ENCODE data around the gene TCIRG1.

The TCIRG1 gene

GRCh38 chr11:68028802-68029545 is 9.9 kb upstream of the TCIRG1 start:
- peak overlapping the region; percentile 78 for H3K4me3 ChIP-seq (ENCODE audit: low read depth, low read length)
- TF ChIP-seq CTCF (IDR thresholded peaks at IDR 0.05; ENCODE audit: low read depth, low read length) (no peak), MAX (IDR thresholded peaks at IDR 0.05; ENCODE audit: low read depth, low read length) (no peak), MYC (IDR thresholded peaks at IDR 0.05; ENCODE audit: low read depth, low read length) (no peak), POLR2A (IDR thresholded peaks at IDR 0.05; ENCODE audit: extremely low read depth, insufficient read length) (no peak)
- peak; percentile 73 for DNase-seq (ENCODE audit: low read depth)

- H3K4me3 ChIP-seq (ENCODE audit: low read depth, low read length): peak within 1 kb of the TSS; percentile 97
Observed at GRCh38 chr11:68030318-68031143, 8.3 kb upstream of the TCIRG1 start, which contains the start of gene NDUFS8. Gene NDUFS8, plus strand, starts transcription at chr11:68030681. Its CDS starts 1,471 bp downstream, at chr11:68032152.

GRCh38 chr11:68031144-68031464 is 7.7 kb upstream of the TCIRG1 start:
- peak overlapping the region; percentile 97 for H3K4me3 ChIP-seq (ENCODE audit: low read depth, low read length)
- TF ChIP-seq MAX (IDR thresholded peaks at IDR 0.05; ENCODE audit: low read depth, low read length): no peak
- DNase-seq (ENCODE audit: low read depth): no peak

More at GRCh38 chr11:68030318-68031143, 8.3 kb upstream of the TCIRG1 start, which contains the start of gene NDUFS8:
- DNase-seq (ENCODE audit: low read depth): peak; percentile 99
- TF ChIP-seq CTCF (IDR thresholded peaks at IDR 0.05; ENCODE audit: low read depth, low read length) (no peak), POLR2A (IDR thresholded peaks at IDR 0.05; ENCODE audit: extremely low read depth, insufficient read length) (peak; percentile 66), MYC (IDR thresholded peaks at IDR 0.05; ENCODE audit: low read depth, low read length) (no peak; the same call in 1 of the 2 replicates)

GRCh38 chr11:68032003-68032402 is 6.8 kb upstream of the TCIRG1 start:
- TF ChIP-seq MYC (IDR thresholded peaks at IDR 0.05; ENCODE audit: low read depth, low read length) (no peak), POLR2A (IDR thresholded peaks at IDR 0.05; ENCODE audit: extremely low read depth, insufficient read length) (no peak), CTCF (IDR thresholded peaks at IDR 0.05; ENCODE audit: low read depth, low read length) (no peak), MAX (IDR thresholded peaks at IDR 0.05; ENCODE audit: low read depth, low read length) (no peak)
- peak overlapping the region; percentile 97 for H3K4me3 ChIP-seq (ENCODE audit: low read depth, low read length)
- no peak for DNase-seq (ENCODE audit: low read depth)

GRCh38 chr11:68032997-68033707 is 5.7 kb upstream of the TCIRG1 start:
- DNase-seq (ENCODE audit: low read depth): no peak
- H3K4me3 ChIP-seq (ENCODE audit: low read depth, low read length): no peak overlapping the region
- TF ChIP-seq MAX (IDR thresholded peaks at IDR 0.05; ENCODE audit: low read depth, low read length) (no peak), MYC (IDR thresholded peaks at IDR 0.05; ENCODE audit: low read depth, low read length) (no peak), CTCF (IDR thresholded peaks at IDR 0.05; ENCODE audit: low read depth, low read length) (no peak), POLR2A (IDR thresholded peaks at IDR 0.05; ENCODE audit: extremely low read depth, insufficient read length) (no peak)

GRCh38 chr11:68033708-68034045 is 5.1 kb upstream of the TCIRG1 start:
- H3K4me3 ChIP-seq (ENCODE audit: low read depth, low read length): no peak overlapping the region
- no peak for DNase-seq (ENCODE audit: low read depth)
- no peak for TF ChIP-seq CTCF (IDR thresholded peaks at IDR 0.05; ENCODE audit: low read depth, low read length)
- no peak for TF ChIP-seq MYC (IDR thresholded peaks at IDR 0.05; ENCODE audit: low read depth, low read length)
- no peak for TF ChIP-seq POLR2A (IDR thresholded peaks at IDR 0.05; ENCODE audit: extremely low read depth, insufficient read length)
- TF ChIP-seq MAX (IDR thresholded peaks at IDR 0.05; ENCODE audit: low read depth, low read length): no peak
